B cell (primary cell): Measurements from ENCODE around the gene IL1RL2.

Experiments used
- CTCF ChIP-seq: fragments of 200-600 bp; IDR thresholded peaks from one replicate; pipeline ENCODE4 v1.8.0; 2022; ENCODE audit warnings: antibody characterized with exemption, mild to moderate bottlenecking
- EZH2 ChIP-seq: IDR thresholded peaks from 2 replicates; pipeline ENCODE4 v1.6.1; 2012; ENCODE audit warnings: borderline replicate concordance, low read depth, mild to moderate bottlenecking, moderate library complexity, low read length; ENCODE audit not compliant: insufficient read depth, poor library complexity, severe bottlenecking

- TF ChIP-seq CTCF, result no peak
- TF ChIP-seq EZH2, result no peak
These were observed 40.0 kb downstream of the IL1RL2 start for GRCh38 chr2:102226612-102227391.
